HepG2 (cell line): ENCODE measurements around the gene DDX19B. TPM values are rescaled to one million over a fixed set of nuclear protein-coding genes. Genes with fewer than 3 reads are reported as not detected.

Experiments
- ATF7 ChIP-seq, 2 experiments: fragments of 450-650 bp in 1 of 2; sonication (generic) in 1 of 2; formaldehyde crosslinking in 1 of 2; IDR thresholded peaks; 2 replicates each; pipeline versions ENCODE4 v1.4.0 to v1.6.1; 2016 to 2020; ENCODE audit warnings: antibody characterized with exemption in 1 of 2, mild to moderate bottlenecking in 1 of 2, missing genetic modification reagents in 1 of 2
- HINFP ChIP-seq: sonication (generic); formaldehyde crosslinking; IDR thresholded peaks from 2 replicates; pipeline ENCODE4 v1.4.0; 2020; ENCODE audit warnings: low read depth, mild to moderate bottlenecking, missing genetic modification reagents
- KDM5B ChIP-seq: sonication (generic); formaldehyde crosslinking; IDR thresholded peaks from 2 replicates; pipeline ENCODE4 v1.4.0; 2020; ENCODE audit warnings: missing genetic modification reagents, mild to moderate bottlenecking, borderline replicate concordance
- MAFF ChIP-seq: IDR thresholded peaks from 2 replicates; pipeline ENCODE4 v1.6.1; 2011; ENCODE audit warnings: low read depth, low read length, improper control_type of control experiment
- MYNN ChIP-seq: sonication (generic); formaldehyde crosslinking; IDR thresholded peaks from 2 replicates; pipeline ENCODE4 v1.4.0; 2020; ENCODE audit warnings: mild to moderate bottlenecking, low read depth, missing genetic modification reagents
- PCBP2 ChIP-seq: fragments of 200-400 bp; formaldehyde crosslinking; optimal IDR thresholded peaks from 2 replicates; pipeline ENCODE3; 2018; ENCODE audit warnings: low read length, low read depth; ENCODE audit not compliant: poor library complexity, severe bottlenecking
- RFX1 ChIP-seq: fragments of 450-650 bp; IDR thresholded peaks from 2 replicates; pipeline ENCODE4 v1.6.1; 2017
- SALL1 ChIP-seq: sonication (generic); formaldehyde crosslinking; IDR thresholded peaks from 2 replicates; pipeline ENCODE4 v1.8.0; 2022; ENCODE audit warnings: mild to moderate bottlenecking, missing genetic modification reagents
- SALL2 ChIP-seq: sonication (generic); formaldehyde crosslinking; IDR thresholded peaks from 2 replicates; pipeline ENCODE4 v1.8.1; 2023; ENCODE audit warnings: mild to moderate bottlenecking, missing genetic modification reagents, inconsistent platforms
- SMYD3 ChIP-seq: sonication (generic); formaldehyde crosslinking; IDR thresholded peaks from 2 replicates; pipeline ENCODE4 v1.8.1; 2023; ENCODE audit warnings: mild to moderate bottlenecking, missing genetic modification reagents
- TOPORS ChIP-seq: sonication (generic); formaldehyde crosslinking; IDR thresholded peaks from 2 replicates; pipeline ENCODE4 v1.8.0; 2023; ENCODE audit warnings: mild to moderate bottlenecking, missing genetic modification reagents
- ZBTB26 ChIP-seq: IDR thresholded peaks from 2 replicates; pipeline ENCODE4 v1.6.1; 2016; ENCODE audit warnings: missing compliant biosample characterization, missing genetic modification reagents, borderline replicate concordance
- ZBTB7B ChIP-seq: sonication (generic); formaldehyde crosslinking; IDR thresholded peaks from 2 replicates; pipeline ENCODE4 v1.4.0; 2020; ENCODE audit warnings: missing genetic modification reagents
- ZNF354B ChIP-seq: sonication (generic); formaldehyde crosslinking; IDR thresholded peaks from 2 replicates; pipeline ENCODE4 v1.8.0; 2022; ENCODE audit warnings: mild to moderate bottlenecking, missing genetic modification reagents
- ZNF761 ChIP-seq: sonication (generic); formaldehyde crosslinking; conservative IDR thresholded peaks from 2 replicates; pipeline ENCODE4 v1.4.0; 2020; ENCODE audit warnings: mild to moderate bottlenecking, missing genetic modification reagents
- ZNF768 ChIP-seq: sonication (generic); formaldehyde crosslinking; IDR thresholded peaks from 2 replicates; pipeline ENCODE4 v1.4.0; 2020; ENCODE audit warnings: missing genetic modification reagents
- polyA plus RNA-seq, 8 experiments: library from polyadenylated mRNA; depleted of rRNA in 3 of 8; stranded (reverse) in 7 of 8; unstranded in 1 of 8; fragments of >200 nt; fragmentation: Illumina TruSeq in 4 of 8; extraction: Trizol in 4 of 8; gene quantifications; 2 replicates each; pipeline versions ENCODE4 v1.2.1 to v1.2.3, GENCODE V29; 2011 to 2016; ENCODE audit warnings: low read depth in 4 of 8, missing spikeins in 1 of 8, mixed read lengths in 1 of 8; ENCODE audit not compliant: insufficient read depth in 1 of 8
- total RNA-seq, 5 experiments: library from RNA; depleted of rRNA; stranded (reverse); fragments of >200 nt; fragmentation: Illumina TruSeq; extraction: Trizol; gene quantifications; 2 replicates each; pipeline ENCODE4 v1.2.3, GENCODE V29; 2016; ENCODE audit warnings: low read depth in 1 of 5
- TF ChIP-seq, protein P1 (sequence below): sonication (generic); formaldehyde crosslinking; IDR thresholded peaks from 2 replicates; pipeline ENCODE4 v1.4.0; 2020; ENCODE audit warnings: missing genetic modification reagents, borderline replicate concordance
- TF ChIP-seq, protein P2 (sequence below): fragments of 450-650 bp; IDR thresholded peaks from 2 replicates; pipeline ENCODE4 v1.6.1; 2017; ENCODE audit warnings: mild to moderate bottlenecking
- TF ChIP-seq, protein P3 (sequence below): IDR thresholded peaks from 2 replicates; pipeline ENCODE4 v1.6.1; 2016; ENCODE audit warnings: mild to moderate bottlenecking

The DDX19B gene
- total and polyA plus RNA-seq, 2 of the 13 experiments (the other 11 are each of a cell fraction or from before 2014, with no cell fraction given): 36.2 to 40.0 TPM

- TF ChIP-seq, protein P1, sequence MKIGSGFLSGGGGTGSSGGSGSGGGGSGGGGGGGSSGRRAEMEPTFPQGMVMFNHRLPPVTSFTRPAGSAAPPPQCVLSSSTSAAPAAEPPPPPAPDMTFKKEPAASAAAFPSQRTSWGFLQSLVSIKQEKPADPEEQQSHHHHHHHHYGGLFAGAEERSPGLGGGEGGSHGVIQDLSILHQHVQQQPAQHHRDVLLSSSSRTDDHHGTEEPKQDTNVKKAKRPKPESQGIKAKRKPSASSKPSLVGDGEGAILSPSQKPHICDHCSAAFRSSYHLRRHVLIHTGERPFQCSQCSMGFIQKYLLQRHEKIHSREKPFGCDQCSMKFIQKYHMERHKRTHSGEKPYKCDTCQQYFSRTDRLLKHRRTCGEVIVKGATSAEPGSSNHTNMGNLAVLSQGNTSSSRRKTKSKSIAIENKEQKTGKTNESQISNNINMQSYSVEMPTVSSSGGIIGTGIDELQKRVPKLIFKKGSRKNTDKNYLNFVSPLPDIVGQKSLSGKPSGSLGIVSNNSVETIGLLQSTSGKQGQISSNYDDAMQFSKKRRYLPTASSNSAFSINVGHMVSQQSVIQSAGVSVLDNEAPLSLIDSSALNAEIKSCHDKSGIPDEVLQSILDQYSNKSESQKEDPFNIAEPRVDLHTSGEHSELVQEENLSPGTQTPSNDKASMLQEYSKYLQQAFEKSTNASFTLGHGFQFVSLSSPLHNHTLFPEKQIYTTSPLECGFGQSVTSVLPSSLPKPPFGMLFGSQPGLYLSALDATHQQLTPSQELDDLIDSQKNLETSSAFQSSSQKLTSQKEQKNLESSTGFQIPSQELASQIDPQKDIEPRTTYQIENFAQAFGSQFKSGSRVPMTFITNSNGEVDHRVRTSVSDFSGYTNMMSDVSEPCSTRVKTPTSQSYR (CRISPR knock-in tag): peak; percentile 55; the same call in 1 of the 2 replicates
- peak; percentile 79 for TF ChIP-seq ZBTB7B (CRISPR knock-in tag)
- peak; percentile 96 for TF ChIP-seq TOPORS (CRISPR knock-in tag)
- peak; percentile 52; the same call in 1 of the 2 replicates for TF ChIP-seq SALL2 (CRISPR knock-in tag)
- 0 out of 2 replicates have a peak, but pooled peaks have one; percentile 67 for TF ChIP-seq ZNF761 (CRISPR knock-in tag)
- peak; percentile 79; the same call in 1 of the 2 replicates for TF ChIP-seq MYNN (CRISPR knock-in tag)
- peak; percentile 91 for TF ChIP-seq SALL1 (CRISPR knock-in tag)
- TF ChIP-seq ZBTB26 (CRISPR knock-in tag): 0 out of 2 replicates have a peak, but pooled peaks have one; percentile 83
- TF ChIP-seq, protein P2, sequence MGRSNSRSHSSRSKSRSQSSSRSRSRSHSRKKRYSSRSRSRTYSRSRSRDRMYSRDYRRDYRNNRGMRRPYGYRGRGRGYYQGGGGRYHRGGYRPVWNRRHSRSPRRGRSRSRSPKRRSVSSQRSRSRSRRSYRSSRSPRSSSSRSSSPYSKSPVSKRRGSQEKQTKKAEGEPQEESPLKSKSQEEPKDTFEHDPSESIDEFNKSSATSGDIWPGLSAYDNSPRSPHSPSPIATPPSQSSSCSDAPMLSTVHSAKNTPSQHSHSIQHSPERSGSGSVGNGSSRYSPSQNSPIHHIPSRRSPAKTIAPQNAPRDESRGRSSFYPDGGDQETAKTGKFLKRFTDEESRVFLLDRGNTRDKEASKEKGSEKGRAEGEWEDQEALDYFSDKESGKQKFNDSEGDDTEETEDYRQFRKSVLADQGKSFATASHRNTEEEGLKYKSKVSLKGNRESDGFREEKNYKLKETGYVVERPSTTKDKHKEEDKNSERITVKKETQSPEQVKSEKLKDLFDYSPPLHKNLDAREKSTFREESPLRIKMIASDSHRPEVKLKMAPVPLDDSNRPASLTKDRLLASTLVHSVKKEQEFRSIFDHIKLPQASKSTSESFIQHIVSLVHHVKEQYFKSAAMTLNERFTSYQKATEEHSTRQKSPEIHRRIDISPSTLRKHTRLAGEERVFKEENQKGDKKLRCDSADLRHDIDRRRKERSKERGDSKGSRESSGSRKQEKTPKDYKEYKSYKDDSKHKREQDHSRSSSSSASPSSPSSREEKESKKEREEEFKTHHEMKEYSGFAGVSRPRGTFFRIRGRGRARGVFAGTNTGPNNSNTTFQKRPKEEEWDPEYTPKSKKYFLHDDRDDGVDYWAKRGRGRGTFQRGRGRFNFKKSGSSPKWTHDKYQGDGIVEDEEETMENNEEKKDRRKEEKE: no peak
- no peak for TF ChIP-seq RFX1
- no peak for TF ChIP-seq MAFF
- TF ChIP-seq ZNF768: peak; percentile 81; the same call in 1 of the 2 replicates
- TF ChIP-seq ATF7 (IDR thresholded peaks at IDR 0.05): no peak
- TF ChIP-seq ATF7 (CRISPR knock-in tag; IDR thresholded peaks at IDR 0.05): peak; percentile 71
- no peak for TF ChIP-seq PCBP2
- peak; percentile 25; the same call in 1 of the 2 replicates for TF ChIP-seq KDM5B
- TF ChIP-seq HINFP (CRISPR knock-in tag): peak; percentile 47; the same call in 1 of the 2 replicates
- TF ChIP-seq ZNF354B (CRISPR knock-in tag): peak; percentile 97
- peak; percentile 96 for TF ChIP-seq SMYD3
- TF ChIP-seq, protein P3, sequence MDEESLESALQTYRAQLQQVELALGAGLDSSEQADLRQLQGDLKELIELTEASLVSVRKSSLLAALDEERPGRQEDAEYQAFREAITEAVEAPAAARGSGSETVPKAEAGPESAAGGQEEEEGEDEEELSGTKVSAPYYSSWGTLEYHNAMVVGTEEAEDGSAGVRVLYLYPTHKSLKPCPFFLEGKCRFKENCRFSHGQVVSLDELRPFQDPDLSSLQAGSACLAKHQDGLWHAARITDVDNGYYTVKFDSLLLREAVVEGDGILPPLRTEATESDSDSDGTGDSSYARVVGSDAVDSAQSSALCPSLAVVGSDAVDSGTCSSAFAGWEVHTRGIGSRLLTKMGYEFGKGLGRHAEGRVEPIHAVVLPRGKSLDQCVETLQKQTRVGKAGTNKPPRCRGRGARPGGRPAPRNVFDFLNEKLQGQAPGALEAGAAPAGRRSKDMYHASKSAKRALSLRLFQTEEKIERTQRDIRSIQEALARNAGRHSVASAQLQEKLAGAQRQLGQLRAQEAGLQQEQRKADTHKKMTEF (CRISPR knock-in tag): peak; percentile 93
These were observed 47.2 kb upstream of the DDX19B start, which contains the start of gene EXOSC6 (continued) for GRCh38 chr16:70251629-70252354.
